Adrenal gland (tissue), 12 donors: ENCODE results near the gene C11orf68. TPM values are rescaled to one million over a fixed set of nuclear protein-coding genes. Genes with fewer than 3 reads are reported as not detected.

Experiments
- DNase-seq, 7 donors: peaks; one replicate each; pipeline ENCODE4 v3.0.0-alpha.2; 2019 to 2020
- H3K27ac ChIP-seq, 5 donors: fragments of 200-600 bp; sonication (generic) in 4 of 5; 1 replicate in 3 of 5; 2 replicates in 2 of 5; pipeline versions ENCODE4 v1.5.1 to v1.8.0; 2016 to 2020; ENCODE audit warnings: mild to moderate bottlenecking in 1 of 5
- H3K27me3 ChIP-seq: fragments of 200-600 bp; 2 replicates; pipeline ENCODE4 v1.8.0; 2021
- H3K36me3 ChIP-seq, 2 donors: fragments of 200-600 bp; replicated peaks in 1 of 2; 1 replicate in 1 of 2; 2 replicates in 1 of 2; pipeline versions ENCODE4 v1.5.1 to v1.8.0; 2018 to 2022
- H3K4me1 ChIP-seq, 2 donors: fragments of 200-600 bp; replicated peaks in 1 of 2; 1 replicate in 1 of 2; 2 replicates in 1 of 2; pipeline versions ENCODE4 v1.5.1 to v1.8.0; 2018 to 2021
- H3K4me3 ChIP-seq, 4 donors: fragments of 200-600 bp; sonication (generic) in 3 of 4; one replicate each; pipeline ENCODE4 v1.5.1; 2016 to 2018
- H3K9me3 ChIP-seq, 3 donors: fragments of 200-600 bp; sonication (generic) in 1 of 3; replicated peaks in 1 of 3; 1 replicate in 2 of 3; 2 replicates in 1 of 3; pipeline versions ENCODE4 v1.5.1 to v1.8.0; 2016 to 2021
- POLR2A ChIP-seq, 2 donors: fragments of 450-650 bp; IDR thresholded peaks; one replicate each; pipeline ENCODE4 v1.6.1; 2017; ENCODE audit warnings: antibody characterized with exemption in 2 of 2, mild to moderate bottlenecking in 2 of 2, moderate library complexity in 1 of 2
- WGBS, 4 donors: extraction: QIAGEN DNeasy Blood & Tissue Kit in 2 of 4; methylation state at CpG; one replicate each; pipeline versions ENCODE4 v1.1.5 to v1.1.7; 2013 to 2017; 5-methylcytosine and 5-hydroxymethylcytosine counted together
- intact Hi-C, 2 donors: fragments of 100-400 bp; cut with DNase I; formaldehyde crosslinking; loops; one replicate each; pipeline versions ENCODE4 v1.14.1 to v1.15.0; 2022 to 2023
- polyA plus RNA-seq, 3 donors: library from polyadenylated mRNA; stranded (reverse); fragments of 200-250 nt in 2 of 3; fragments of 350-450 nt in 1 of 3; fragmentation: Illumina TruSeq in 1 of 3; extraction: RNeasy Lipid Tissue Mini Kit (QIAGEN cat#74804) in 1 of 3; gene quantifications; one replicate each; pipeline ENCODE4 v1.2.3, GENCODE V29; 2013 to 2014
- total RNA-seq, 9 donors: library from RNA; depleted of rRNA in 4 of 9; stranded (reverse); fragments of >200 nt in 4 of 9; fragments of 120-200 nt in 1 of 9; fragmentation: NEBNext Ultra II Directional in 1 of 9; extraction: Animal tissue kit (Norgen Biotek cat#: 25700) in 1 of 9; gene quantifications; one replicate each; pipeline versions ENCODE4 v1.1.0 to v1.2.4, GENCODE V29; 2013 to 2023
- TF ChIP-seq, protein P1 (sequence below), 6 experiments: fragments of 450-650 bp in 4 of 6; fragments of 200-600 bp in 2 of 6; sonication (generic) in 1 of 6; IDR thresholded peaks; 1 replicate in 5 of 6; 2 replicates in 1 of 6; pipeline versions ENCODE4 v1.5.1 to v1.8.0; 2016 to 2021; ENCODE audit warnings: antibody characterized with exemption in 6 of 6, mild to moderate bottlenecking in 2 of 6, moderate library complexity in 1 of 6
- donor health status: healthy with polysubstance abuse.
- donor health status: Bipolar disorder and iron deficiency.
- donor health status: DM: yes; HTN: yes; CAD: no.
- donor health status: DM: no; HTN: no; CAD: no.
- donor health status: DM: no; HTN: no; CAD: no.
- donor health status: DM: yes; HTN: yes; CAD: no.

Gene C11orf68
- total and polyA plus RNA-seq, 12 donors = 11.5 to 51.9 (median 26.9) TPM

DNA sequence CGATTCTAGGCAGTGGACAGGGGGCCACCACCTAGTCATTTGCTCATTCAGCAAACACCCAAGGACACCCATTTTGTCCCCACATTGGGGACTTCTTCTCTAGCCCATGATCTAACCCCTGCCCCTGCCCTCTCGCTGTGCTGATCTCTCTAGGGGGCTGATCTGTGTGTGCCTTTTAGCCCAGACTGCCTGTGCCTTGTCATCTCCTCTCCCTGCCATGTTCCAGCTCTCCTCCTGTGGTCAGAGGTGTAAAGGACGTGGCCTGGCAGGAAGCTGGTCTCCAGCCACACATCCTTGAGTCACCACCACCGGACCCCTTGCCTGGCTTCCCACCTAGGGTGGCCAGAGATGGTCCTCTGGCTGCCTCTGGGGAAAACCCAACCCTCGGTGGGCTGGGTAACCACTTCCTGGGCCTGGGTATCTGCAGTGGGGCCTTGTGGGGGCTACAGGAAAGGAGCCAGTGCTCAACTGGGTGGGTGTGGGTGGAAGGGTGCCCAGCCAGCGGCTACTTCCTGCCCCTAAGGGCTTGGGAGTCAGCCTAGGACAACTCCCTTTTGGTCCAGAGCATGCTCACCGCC is 37.9 kb downstream of the C11orf68 start:
- Histone ChIP-seq H3K27ac (no peak overlapping the region), H3K9me3 (no peaks in the 10 kb centered on the region), H3K4me1 (peaks cover 0 to 3% of the 10 kb centered on the region in 2 donors), H3K27me3 (no peaks in the 10 kb centered on the region), H3K36me3 (peaks cover 0 to 32% of the 10 kb centered on the region in 2 donors), H3K4me3 (no peak overlapping the region)
- intact Hi-C loops = loop anchor here (5.0 kb wide), 2 partner anchors 81 to 101 kb away; partner anchors contain the start of gene SART1 (in 1 of the 2)
- DNase-seq = no peak
- no peak for TF ChIP-seq POLR2A (IDR thresholded peaks at IDR 0.05)
- TF ChIP-seq, protein P1, sequence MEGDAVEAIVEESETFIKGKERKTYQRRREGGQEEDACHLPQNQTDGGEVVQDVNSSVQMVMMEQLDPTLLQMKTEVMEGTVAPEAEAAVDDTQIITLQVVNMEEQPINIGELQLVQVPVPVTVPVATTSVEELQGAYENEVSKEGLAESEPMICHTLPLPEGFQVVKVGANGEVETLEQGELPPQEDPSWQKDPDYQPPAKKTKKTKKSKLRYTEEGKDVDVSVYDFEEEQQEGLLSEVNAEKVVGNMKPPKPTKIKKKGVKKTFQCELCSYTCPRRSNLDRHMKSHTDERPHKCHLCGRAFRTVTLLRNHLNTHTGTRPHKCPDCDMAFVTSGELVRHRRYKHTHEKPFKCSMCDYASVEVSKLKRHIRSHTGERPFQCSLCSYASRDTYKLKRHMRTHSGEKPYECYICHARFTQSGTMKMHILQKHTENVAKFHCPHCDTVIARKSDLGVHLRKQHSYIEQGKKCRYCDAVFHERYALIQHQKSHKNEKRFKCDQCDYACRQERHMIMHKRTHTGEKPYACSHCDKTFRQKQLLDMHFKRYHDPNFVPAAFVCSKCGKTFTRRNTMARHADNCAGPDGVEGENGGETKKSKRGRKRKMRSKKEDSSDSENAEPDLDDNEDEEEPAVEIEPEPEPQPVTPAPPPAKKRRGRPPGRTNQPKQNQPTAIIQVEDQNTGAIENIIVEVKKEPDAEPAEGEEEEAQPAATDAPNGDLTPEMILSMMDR (IDR thresholded peaks at IDR 0.05) = no peak
- 65 to 76% (median 68%) methylated on average over 4 to 7 of the region's 7 CpGs for WGBS, 4 donors

GRCh38 chr11:65880027-65880426 is 38.8 kb downstream of the C11orf68 start:
- TF ChIP-seq POLR2A (IDR thresholded peaks at IDR 0.05) = no peak
- no peak overlapping the region for H3K27ac ChIP-seq
- no peak for DNase-seq
- H3K9me3 ChIP-seq = no peaks in the 10 kb centered on the region
- H3K27me3 ChIP-seq = no peaks in the 10 kb centered on the region
- WGBS, 4 donors = 59 to 84% (median 67%) methylated on average over 3 to 7 of the region's 7 CpGs
- no peak overlapping the region for H3K4me3 ChIP-seq
- peaks cover 0 to 25% of the 10 kb centered on the region in 2 donors for H3K36me3 ChIP-seq
- peaks cover 0 to 3% of the 10 kb centered on the region in 2 donors for H3K4me1 ChIP-seq
- intact Hi-C loops = loop anchor here (5.0 kb wide), 2 partner anchors 82 to 102 kb away; partner anchors contain the start of gene SART1 (in 1 of the 2)

- no peak for TF ChIP-seq POLR2A (IDR thresholded peaks at IDR 0.05)
- TF ChIP-seq, protein P1 (IDR thresholded peaks at IDR 0.05) = no peak
- Histone ChIP-seq H3K9me3 (no peaks in the 10 kb centered on the region), H3K4me3 (no peak within 1 kb of the TSS), H3K36me3 (peaks cover 0 to 25% of the 10 kb centered on the region in 2 donors), H3K4me1 (no peaks in the 10 kb centered on the region), H3K27ac (no peak within 1 kb of the TSS), H3K27me3 (no peaks in the 10 kb centered on the region)
- intact Hi-C loops = loop anchor here (5.0 kb wide), 2 partner anchors 83 to 103 kb away; partner anchors contain the start of gene SART1 (in 1 of the 2)
- DNase-seq = no peak
- WGBS, 4 donors = 50 to 58% (median 52%) methylated on average over 6 to 7 of the region's 7 CpGs
Observed at GRCh38 chr11:65879617-65880016, 39.2 kb downstream of the C11orf68 start, which contains the start of gene CTSW. Gene CTSW, plus strand, starts transcription at chr11:65879837. Its CDS starts 18 bp downstream, at chr11:65879855.

GRCh38 chr11:65873318-65874156 is 45.3 kb downstream of the C11orf68 start:
- peak overlapping the region in 4 of 5 donors; percentile 41 to 93 (median 82) for H3K27ac ChIP-seq
- intact Hi-C loops = no loop called here
- peaks cover 2 to 17% of the 10 kb centered on the region in 2 donors for H3K4me1 ChIP-seq
- no peaks in the 10 kb centered on the region for H3K9me3 ChIP-seq
- DNase-seq = peak; percentile 93 to 96 (median 95)
- peaks cover 0 to 4% of the 10 kb centered on the region in 2 donors for H3K36me3 ChIP-seq
- 7 to 24% (median 12%) methylated on average over 20 to 54 of the region's 54 CpGs for WGBS, 4 donors
- TF ChIP-seq, protein P1 (IDR thresholded peaks at IDR 0.05) = no peak
- peak in 1 of 2 donors; percentile 55 for TF ChIP-seq POLR2A (IDR thresholded peaks at IDR 0.05)
- H3K4me3 ChIP-seq = peak overlapping the region in 3 of 4 donors; percentile 30 to 61 (median 45)
- H3K27me3 ChIP-seq = no peaks in the 10 kb centered on the region
